IMR-90 (cell line): Measurements from ENCODE around the gene MARCHF2. TPM values are rescaled to one million over a fixed set of nuclear protein-coding genes. Genes with fewer than 3 reads are reported as not detected.

Source experiments
- microRNA-seq, 2 experiments: library from miRNA; stranded (forward) in 1 of 2; unstranded in 1 of 2; fragments of 10-50 nt in 1 of 2; fragments of <30 nt in 1 of 2; gene quantifications in 1 of 2; microRNA quantifications in 1 of 2; one replicate each; pipeline versions ENCODE3 to v1.1.0; 2013 to 2020; ENCODE audit not compliant: insufficient read depth in 1 of 2, insufficient read length in 1 of 2, unreplicated experiment in 1 of 2
- polyA plus RNA-seq, 3 experiments: library from polyadenylated mRNA; depleted of rRNA; stranded (reverse); fragments of >200 nt; gene quantifications; 2 replicates each; pipeline ENCODE4 v1.2.3, GENCODE V29; 2012; ENCODE audit warnings: low replicate concordance in 1 of 3
- small RNA-seq, 5 experiments: library from RNA; depleted of rRNA; stranded (forward); fragments of <200 nt; gene quantifications; one replicate each; pipeline ENCODE3, GENCODE V24; 2012
- total RNA-seq: library from RNA; depleted of rRNA; stranded (reverse); fragments of >200 nt; gene quantifications from 2 replicates; pipeline ENCODE4 v1.2.3, GENCODE V29; 2012; rRNA removed

The MARCHF2 gene
- total and polyA plus RNA-seq, 2 of the 4 experiments (the other 2 are of a cell fraction) = 33.8 to 58.8 TPM

Small RNA genes lying within 50 kb of the gene (microRNA-seq; reads per million reads assigned to microRNA genes)
- gene MIR4999 = 1.1 to 4.1 reads per million in 2 experiments

Small RNA genes lying within 50 kb of the gene (small RNA-seq; reads per million reads assigned to genes)
- gene MIR4999 = 0 to 10.8 (median 1.2) reads per million in 5 experiments

Other genes starting within 250 kb of the MARCHF2 start
- 3.2 and 3.9 TPM in 2 replicates for gene CERS4, start 203.9 kb upstream of the MARCHF2 start, total RNA-seq
- gene CERS4, start 203.9 kb upstream of the MARCHF2 start, polyA plus RNA-seq (2012; rRNA removed) = 5.5 and 5.7 TPM in 2 replicates
- 13.3 and 15.8 TPM in 2 replicates for gene CD320, start 104.9 kb upstream of the MARCHF2 start, total RNA-seq
- gene CD320, start 104.9 kb upstream of the MARCHF2 start, polyA plus RNA-seq (2012; rRNA removed) = 78.5 and 101 TPM in 2 replicates
- 15.8 and 20.6 TPM in 2 replicates for gene NDUFA7, start 91.9 kb upstream of the MARCHF2 start, total RNA-seq
- 50.7 and 67.9 TPM in 2 replicates for gene NDUFA7, start 91.9 kb upstream of the MARCHF2 start, polyA plus RNA-seq (2012; rRNA removed)
- gene RPS28, start 91.8 kb upstream of the MARCHF2 start, total RNA-seq = 104 and 143 TPM in 2 replicates
- gene RPS28, start 91.8 kb upstream of the MARCHF2 start, polyA plus RNA-seq (2012; rRNA removed) = 643 and 742 TPM in 2 replicates
- not detected in 2 replicates for gene KANK3, start 70.0 kb upstream of the MARCHF2 start, total RNA-seq
- gene KANK3, start 70.0 kb upstream of the MARCHF2 start, polyA plus RNA-seq (2012; rRNA removed) = 0.04 and 0.07 TPM in 2 replicates
- gene ANGPTL4, start 49.1 kb upstream of the MARCHF2 start, total RNA-seq = 1.4 and 1.9 TPM in 2 replicates
- 19.1 and 21.5 TPM in 2 replicates for gene ANGPTL4, start 49.1 kb upstream of the MARCHF2 start, polyA plus RNA-seq (2012; rRNA removed)
- 8.2 and 12.2 TPM in 2 replicates for gene RAB11B, start 22.9 kb upstream of the MARCHF2 start, total RNA-seq
- gene RAB11B, start 22.9 kb upstream of the MARCHF2 start, polyA plus RNA-seq (2012; rRNA removed) = 117 and 120 TPM in 2 replicates
- 75.6 and 90.5 TPM in 2 replicates for gene HNRNPM, start 31.7 kb downstream of the MARCHF2 start, total RNA-seq
- gene HNRNPM, start 31.7 kb downstream of the MARCHF2 start, polyA plus RNA-seq (2012; rRNA removed) = 197 and 249 TPM in 2 replicates
- gene PRAM1, start 89.3 kb downstream of the MARCHF2 start, total RNA-seq = not detected in 2 replicates
- 0.09 TPM in 2 replicates for gene PRAM1, start 89.3 kb downstream of the MARCHF2 start, polyA plus RNA-seq (2012; rRNA removed)
- 1.1 and 3.2 TPM in 2 replicates for gene ZNF414, start 100.9 kb downstream of the MARCHF2 start, total RNA-seq
- gene ZNF414, start 100.9 kb downstream of the MARCHF2 start, polyA plus RNA-seq (2012; rRNA removed) = 14.2 and 20.8 TPM in 2 replicates
- gene MYO1F, start 164.1 kb downstream of the MARCHF2 start, total RNA-seq = under 0.01 and 0.18 TPM in 2 replicates
- gene MYO1F, start 164.1 kb downstream of the MARCHF2 start, polyA plus RNA-seq (2012; rRNA removed) = 0.14 TPM in 2 replicates
- 2.8 and 3.4 TPM in 2 replicates for gene ADAMTS10, start 197.4 kb downstream of the MARCHF2 start, total RNA-seq
- 11.5 and 15.1 TPM in 2 replicates for gene ADAMTS10, start 197.4 kb downstream of the MARCHF2 start, polyA plus RNA-seq (2012; rRNA removed)
- gene NFILZ, start 217.3 kb downstream of the MARCHF2 start, total RNA-seq = not detected in 2 replicates
- not detected in 2 replicates for gene NFILZ, start 217.3 kb downstream of the MARCHF2 start, polyA plus RNA-seq (2012; rRNA removed)